HCT116 (cell line): ENCODE results near the gene OR4D1.

Experiments
- CTCF ChIP-seq, 3 experiments: fragments of 200-600 bp in 1 of 3; sonication (generic) in 1 of 3; IDR thresholded peaks in 2 of 3; conservative IDR thresholded peaks in 1 of 3; 2 replicates each; pipeline ENCODE4 v1.5.1; 2012 to 2017; ENCODE audit warnings: low read depth in 2 of 3, low read length in 2 of 3, antibody characterized with exemption in 1 of 3, borderline replicate concordance in 1 of 3, control low read depth in 1 of 3, mild to moderate bottlenecking in 1 of 3, mixed read lengths in 1 of 3, mixed run types in 1 of 3, moderate library complexity in 1 of 3; ENCODE audit not compliant: insufficient read depth in 1 of 3
- EZH2 ChIP-seq: fragments of 200-600 bp; sonication (generic); IDR thresholded peaks from 2 replicates; pipeline ENCODE4 v1.6.1; 2017; ENCODE audit warnings: antibody characterized with exemption, mixed run types
- ZBTB33 ChIP-seq: IDR thresholded peaks from 2 replicates; pipeline ENCODE4 v1.6.1; 2011; ENCODE audit warnings: mild to moderate bottlenecking, low read length, moderate library complexity; ENCODE audit not compliant: insufficient replicate concordance; ENCODE audit errors: extremely low read depth
- ZNF274 ChIP-seq: fragments of 200-500 bp; sonication (Bioruptor generic); IDR thresholded peaks from 2 replicates; pipeline ENCODE4 v1.6.1; 2014; ENCODE audit warnings: mild to moderate bottlenecking, low read depth, low read length, inconsistent platforms

- TF ChIP-seq EZH2 (no peak), CTCF (IDR thresholded peaks at IDR 0.05 in 2 of 3, conservative IDR thresholded peaks at IDR 0.05 in 1 of 3; ENCODE audit: borderline replicate concordance in 1 of 3, insufficient read depth in 1 of 3, low read depth in 2 of 3, low read length in 2 of 3) (no peak), ZBTB33 (no peak), ZNF274 (no peak)
Observed at GRCh38 chr17:58100506-58100905, 47.7 kb upstream of the OR4D1 start.
